Neural cell (in vitro differentiated cells): ENCODE measurements around the gene CTNNA1. TPM values are rescaled to one million over a fixed set of nuclear protein-coding genes. Genes with fewer than 3 reads are reported as not detected.

Experiments
- H2AFZ ChIP-seq: fragments of 200-600, 300-800 bp; sonication (generic), shearing (Covaris generic); 2 replicates; pipeline ENCODE4 v1.6.0; 2014; ENCODE audit warnings: low read depth, mild to moderate bottlenecking, antibody characterized with exemption, low read length, moderate library complexity
- H3F3A ChIP-seq: fragments of 200-600 bp; shearing (Covaris generic); 2 replicates; pipeline ENCODE4 v1.6.1; 2016; ENCODE audit warnings: mild to moderate bottlenecking, moderate library complexity, mixed read lengths, antibody characterized with exemption, low read length; ENCODE audit not compliant: insufficient read depth, poor library complexity, severe bottlenecking
- H3K27ac ChIP-seq: fragments of 200-600, 300-800 bp; sonication (generic), shearing (Covaris generic); 2 replicates; pipeline ENCODE4 v1.5.1; 2014; ENCODE audit warnings: mild to moderate bottlenecking, low read length, moderate library complexity
- H3K27me3 ChIP-seq: fragments of 300-800, 200-600 bp; sonication (generic), shearing (Covaris generic); 2 replicates; pipeline ENCODE4 v1.6.0; 2014; ENCODE audit warnings: mild to moderate bottlenecking, low read depth, low read length, moderate library complexity; ENCODE audit not compliant: insufficient read depth
- H3K36me3 ChIP-seq: fragments of 300-800, 200-600 bp; sonication (generic), shearing (Covaris generic); 2 replicates; pipeline ENCODE4 v1.5.1; 2014; ENCODE audit warnings: mild to moderate bottlenecking, antibody characterized with exemption, low read length, moderate library complexity; ENCODE audit not compliant: insufficient read depth
- H3K4me2 ChIP-seq: fragments of 300-800, 200-600 bp; sonication (generic), shearing (Covaris generic); 2 replicates; pipeline ENCODE4 v1.6.0; 2014; ENCODE audit warnings: mild to moderate bottlenecking, low read length
- H3K4me3 ChIP-seq: fragments of 300-800, 200-600 bp; sonication (generic), shearing (Covaris generic); 2 replicates; pipeline ENCODE4 v1.5.1; 2014; ENCODE audit warnings: mild to moderate bottlenecking, low read length, moderate library complexity
- H3K79me2 ChIP-seq: fragments of 200-600 bp; shearing (Covaris generic); replicated peaks from 2 replicates; pipeline ENCODE4 v1.6.0; 2014; ENCODE audit warnings: mild to moderate bottlenecking, low read length, moderate library complexity; ENCODE audit not compliant: insufficient read depth
- H3K9ac ChIP-seq: fragments of 300-800, 200-600 bp; sonication (generic), shearing (Covaris generic); 2 replicates; pipeline ENCODE4 v1.6.1; 2016; ENCODE audit warnings: mild to moderate bottlenecking, low read length, mixed read lengths
- H3K9me2 ChIP-seq: fragments of 200-600 bp; shearing (Covaris generic); 2 replicates; pipeline ENCODE4 v1.6.1; 2016; ENCODE audit warnings: mild to moderate bottlenecking, low read length, mixed read lengths; ENCODE audit not compliant: insufficient read depth
- H3K9me3 ChIP-seq: fragments of 200-600, 300-800 bp; sonication (generic), shearing (Covaris generic); 2 replicates; pipeline ENCODE4 v1.6.1; 2016; ENCODE audit warnings: mild to moderate bottlenecking, mixed run types, low read length, moderate library complexity, mixed read lengths
- H4K20me1 ChIP-seq: fragments of 200-600 bp; shearing (Covaris generic); 2 replicates; pipeline ENCODE4 v1.6.1; 2016; ENCODE audit warnings: mild to moderate bottlenecking, mixed run types; ENCODE audit not compliant: insufficient read depth
- EP300 ChIP-seq: fragments of 450-650 bp; conservative IDR thresholded peaks from 2 replicates; pipeline ENCODE4 v1.6.1; 2014; ENCODE audit warnings: antibody characterized with exemption, mild to moderate bottlenecking, moderate library complexity; ENCODE audit not compliant: poor library complexity, severe bottlenecking
- EZH2 ChIP-seq: fragments of 200-600, 300-800 bp; shearing (Covaris generic), sonication (generic); IDR thresholded peaks from 2 replicates; pipeline ENCODE4 v1.6.1; 2014; ENCODE audit warnings: antibody characterized with exemption, low read length, borderline replicate concordance, mild to moderate bottlenecking; ENCODE audit not compliant: insufficient read depth, poor library complexity, severe bottlenecking
- MXI1 ChIP-seq: fragments of 450-650 bp; conservative IDR thresholded peaks from 2 replicates; pipeline ENCODE4 v1.6.1; 2014; ENCODE audit warnings: antibody characterized with exemption, mild to moderate bottlenecking; ENCODE audit not compliant: poor library complexity, severe bottlenecking
- POLR2AphosphoS5 ChIP-seq: IDR thresholded peaks from 2 replicates; pipeline ENCODE4 v1.6.1; 2012
- RAD21 ChIP-seq: fragments of 450-650 bp; conservative IDR thresholded peaks from 2 replicates; pipeline ENCODE4 v1.6.1; 2014; ENCODE audit warnings: antibody characterized with exemption, mild to moderate bottlenecking, moderate library complexity
- REST ChIP-seq: IDR thresholded peaks from 2 replicates; pipeline ENCODE4 v1.6.1; 2012; ENCODE audit warnings: borderline replicate concordance
- SMC3 ChIP-seq: fragments of 450-650 bp; conservative IDR thresholded peaks from 2 replicates; pipeline ENCODE4 v1.6.1; 2014; ENCODE audit warnings: antibody characterized with exemption, mild to moderate bottlenecking, moderate library complexity; ENCODE audit not compliant: poor library complexity
- TAF1 ChIP-seq: IDR thresholded peaks from 2 replicates; pipeline ENCODE4 v1.6.1; 2012; ENCODE audit warnings: low read depth
- polyA plus RNA-seq: library from polyadenylated mRNA; depleted of rRNA; stranded (reverse); fragments of >200 nt; gene quantifications from 2 replicates; pipeline ENCODE4 v1.2.3, GENCODE V29; 2014
- TF ChIP-seq, protein P1 (sequence below): fragments of 450-650 bp; IDR thresholded peaks from 2 replicates; pipeline ENCODE4 v1.5.1; 2014; ENCODE audit warnings: antibody characterized with exemption, mild to moderate bottlenecking, moderate library complexity; ENCODE audit not compliant: poor library complexity, severe bottlenecking

Gene CTNNA1
- polyA plus RNA-seq, 1 donor from 2014 or later, result 87.9 TPM

GRCh38 chr5:138927979-138928378 lies 174.8 kb downstream of the CTNNA1 start:
- TF ChIP-seq SMC3 (no peak), EZH2 (no peak), EP300 (no peak), RAD21 (no peak), REST (no peak), TAF1 (no peak), POLR2AphosphoS5 (no peak), MXI1 (no peak)
- TF ChIP-seq, protein P1, sequence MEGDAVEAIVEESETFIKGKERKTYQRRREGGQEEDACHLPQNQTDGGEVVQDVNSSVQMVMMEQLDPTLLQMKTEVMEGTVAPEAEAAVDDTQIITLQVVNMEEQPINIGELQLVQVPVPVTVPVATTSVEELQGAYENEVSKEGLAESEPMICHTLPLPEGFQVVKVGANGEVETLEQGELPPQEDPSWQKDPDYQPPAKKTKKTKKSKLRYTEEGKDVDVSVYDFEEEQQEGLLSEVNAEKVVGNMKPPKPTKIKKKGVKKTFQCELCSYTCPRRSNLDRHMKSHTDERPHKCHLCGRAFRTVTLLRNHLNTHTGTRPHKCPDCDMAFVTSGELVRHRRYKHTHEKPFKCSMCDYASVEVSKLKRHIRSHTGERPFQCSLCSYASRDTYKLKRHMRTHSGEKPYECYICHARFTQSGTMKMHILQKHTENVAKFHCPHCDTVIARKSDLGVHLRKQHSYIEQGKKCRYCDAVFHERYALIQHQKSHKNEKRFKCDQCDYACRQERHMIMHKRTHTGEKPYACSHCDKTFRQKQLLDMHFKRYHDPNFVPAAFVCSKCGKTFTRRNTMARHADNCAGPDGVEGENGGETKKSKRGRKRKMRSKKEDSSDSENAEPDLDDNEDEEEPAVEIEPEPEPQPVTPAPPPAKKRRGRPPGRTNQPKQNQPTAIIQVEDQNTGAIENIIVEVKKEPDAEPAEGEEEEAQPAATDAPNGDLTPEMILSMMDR, result no peak
- Histone ChIP-seq H3K4me2 (no peak overlapping the region), H3K9me2 (no peaks in the 10 kb centered on the region), H3K4me3 (no peak overlapping the region), H3K9ac (no peak overlapping the region), H3K27ac (no peak overlapping the region), H4K20me1 (no peaks in the 10 kb centered on the region), H3F3A (no peaks in the 10 kb centered on the region), H3K79me2 (no peaks in the 10 kb centered on the region), H3K36me3 (no peaks in the 10 kb centered on the region), H3K9me3 (no peaks in the 10 kb centered on the region), H3K27me3 (no peaks in the 10 kb centered on the region), H2AFZ (no peak overlapping the region)

DNA sequence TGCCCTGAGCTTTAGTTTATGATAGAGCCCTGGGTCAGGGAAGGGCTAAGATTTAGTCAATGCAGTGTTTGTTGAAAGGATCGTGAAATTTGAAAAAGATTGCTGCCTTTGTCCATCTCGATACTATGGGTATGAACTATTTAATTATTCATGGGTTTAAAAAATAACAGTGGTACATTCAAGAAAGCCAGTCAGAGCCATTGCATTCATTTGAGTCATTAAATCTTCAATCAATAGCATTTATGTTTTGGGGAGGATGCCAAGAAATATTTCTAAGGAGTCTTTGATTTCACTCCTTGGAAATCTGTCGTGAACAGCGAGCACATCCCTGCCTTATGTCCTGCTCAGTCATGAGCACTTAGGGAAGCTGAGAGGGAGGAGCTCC lies 176.3 kb downstream of the CTNNA1 start:
- Histone ChIP-seq H4K20me1 (no peaks in the 10 kb centered on the region), H3K9me3 (no peaks in the 10 kb centered on the region), H3K36me3 (no peaks in the 10 kb centered on the region), H2AFZ (no peak overlapping the region), H3K4me2 (no peak overlapping the region), H3K9ac (no peak overlapping the region), H3K27ac (no peak overlapping the region), H3K79me2 (no peaks in the 10 kb centered on the region), H3K9me2 (no peaks in the 10 kb centered on the region), H3K27me3 (no peaks in the 10 kb centered on the region), H3F3A (no peaks in the 10 kb centered on the region), H3K4me3 (no peak overlapping the region)
- TF ChIP-seq REST, result no peak
- TF ChIP-seq, protein P1, result no peak
- TF ChIP-seq EZH2, result no peak
- no peak for TF ChIP-seq TAF1
- TF ChIP-seq MXI1, result no peak
- no peak for TF ChIP-seq SMC3
- TF ChIP-seq POLR2AphosphoS5, result no peak
- no peak for TF ChIP-seq EP300
- no peak for TF ChIP-seq RAD21
